GM23338 (cell line): ENCODE results near the gene RNF215. TPM values are rescaled to one million over a fixed set of nuclear protein-coding genes. Genes with fewer than 3 reads are reported as not detected.
A peak's percentile ranks its signal among the peaks of the same experiment; 100 is the strongest.

Experiments
- ATAC-seq: fragments of 200-7000 bp; cut with Tn5 transposase; 3 replicates; pipeline ENCODE4 v1.9.1; 2020
- DNase-seq: peaks from one replicate; pipeline ENCODE4 v3.0.0-alpha.2; 2015; ENCODE audit warnings: low spot score
- H2AFZ ChIP-seq: fragments of 200-600 bp; sonication (generic); 2 replicates; pipeline ENCODE4 v1.8.0; 2016; ENCODE audit warnings: antibody characterized with exemption, mild to moderate bottlenecking, moderate library complexity
- H3F3A ChIP-seq: fragments of 200-600 bp; sonication (generic); replicated peaks from 2 replicates; pipeline ENCODE4 v1.8.0; 2017; ENCODE audit warnings: antibody characterized with exemption, mixed run types, low read depth
- H3K27ac ChIP-seq: fragments of 200-600 bp; sonication (generic); 2 replicates; pipeline ENCODE4 v1.6.1; 2016; ENCODE audit warnings: low read depth
- H3K27me3 ChIP-seq: fragments of 200-600 bp; sonication (generic); 2 replicates; pipeline ENCODE4 v1.8.0; 2016; ENCODE audit warnings: mild to moderate bottlenecking, mixed run types, moderate library complexity; ENCODE audit not compliant: insufficient read depth
- H3K36me3 ChIP-seq: fragments of 200-600 bp; sonication (generic); 2 replicates; pipeline ENCODE4 v1.8.0; 2016; ENCODE audit warnings: mild to moderate bottlenecking; ENCODE audit not compliant: insufficient read depth
- H3K4me1 ChIP-seq: fragments of 200-600 bp; sonication (generic); 2 replicates; pipeline ENCODE4 v1.8.0; 2016; ENCODE audit warnings: mild to moderate bottlenecking, moderate library complexity; ENCODE audit not compliant: insufficient read depth
- H3K4me2 ChIP-seq: fragments of 200-600 bp; sonication (generic); 2 replicates; pipeline ENCODE4 v1.7.1; 2017; ENCODE audit warnings: mixed run types
- H3K4me3 ChIP-seq: fragments of 200-600 bp; sonication (generic); 2 replicates; pipeline ENCODE4 v1.6.1; 2016; ENCODE audit warnings: mixed run types
- H3K79me2 ChIP-seq: fragments of 200-600 bp; sonication (generic); replicated peaks from 2 replicates; pipeline ENCODE4 v1.8.0; 2017; ENCODE audit warnings: mild to moderate bottlenecking; ENCODE audit not compliant: insufficient read depth
- H3K9me2 ChIP-seq: fragments of 200-600 bp; sonication (generic); 2 replicates; pipeline ENCODE4 v1.8.0; 2017; ENCODE audit not compliant: insufficient read depth
- H4K20me1 ChIP-seq: fragments of 200-600 bp; sonication (generic); replicated peaks from 2 replicates; pipeline ENCODE4 v1.8.0; 2017; ENCODE audit warnings: mild to moderate bottlenecking; ENCODE audit not compliant: insufficient read depth
- H3K27ac Mint-ChIP-seq: 2 replicates; pipeline ENCODE4 v1.8.0; 2020; ENCODE audit warnings: inconsistent platforms, mild to moderate bottlenecking, moderate library complexity, mixed read lengths
- H3K27me3 Mint-ChIP-seq: 3 replicates; pipeline ENCODE4 v1.8.0; 2022; ENCODE audit warnings: low read depth, mild to moderate bottlenecking, moderate library complexity, mixed read lengths, inconsistent platforms; ENCODE audit not compliant: insufficient read depth, poor library complexity
- H3K36me3 Mint-ChIP-seq: 3 replicates; pipeline ENCODE4 v1.8.0; 2021; ENCODE audit warnings: low read depth, mild to moderate bottlenecking, inconsistent platforms, moderate library complexity, mixed read lengths
- H3K4me1 Mint-ChIP-seq: 3 replicates; pipeline ENCODE4 v1.8.0; 2020; ENCODE audit warnings: mild to moderate bottlenecking, inconsistent platforms, mixed read lengths
- H3K4me3 Mint-ChIP-seq: 3 replicates; pipeline ENCODE4 v1.8.0; 2021; ENCODE audit warnings: moderate library complexity, mild to moderate bottlenecking, inconsistent platforms, mixed read lengths
- H3K9me3 Mint-ChIP-seq: 3 replicates; pipeline ENCODE4 v1.8.0; 2020; ENCODE audit warnings: moderate library complexity, mild to moderate bottlenecking, inconsistent platforms, mixed read lengths
- CREB1 ChIP-seq: fragments of 250-450 bp; sonication (Bioruptor Pico); IDR thresholded peaks from 2 replicates; pipeline ENCODE4 v1.5.0; 2020; ENCODE audit warnings: low read depth, mild to moderate bottlenecking, moderate library complexity
- EZH2 ChIP-seq: fragments of 200-600 bp; sonication (generic); IDR thresholded peaks from one replicate; pipeline ENCODE4 v1.8.0; 2017; ENCODE audit warnings: antibody characterized with exemption, mild to moderate bottlenecking, low read depth; ENCODE audit not compliant: unreplicated experiment
- EZH2phosphoT487 ChIP-seq: fragments of 200-600 bp; sonication (generic); IDR thresholded peaks from one replicate; pipeline ENCODE4 v1.8.1; 2018; ENCODE audit warnings: antibody characterized with exemption; ENCODE audit not compliant: unreplicated experiment
- JUNB ChIP-seq: IDR thresholded peaks from one replicate; pipeline ENCODE4 v1.6.1; 2016; ENCODE audit warnings: antibody characterized with exemption; ENCODE audit not compliant: unreplicated experiment
- NANOG ChIP-seq: IDR thresholded peaks from 2 replicates; pipeline ENCODE4 v1.6.1; 2016; ENCODE audit warnings: antibody characterized with exemption, borderline replicate concordance
- ZNF462 ChIP-seq: fragments of 250-450 bp; sonication (Bioruptor Pico); IDR thresholded peaks from 2 replicates; pipeline ENCODE4 v1.5.0; 2020; ENCODE audit warnings: mild to moderate bottlenecking, moderate library complexity
- polyA plus RNA-seq: library from polyadenylated mRNA; unstranded; fragments of >200 nt; fragmentation: Nextera tagmentation; extraction: Ambion mirVana; gene quantifications from 2 replicates; pipeline ENCODE4 v1.2.1, GENCODE V29; 2016
- total RNA-seq: library from RNA; depleted of rRNA; stranded (reverse); fragments of >200 nt; shearing (Covaris generic); gene quantifications from 2 replicates; pipeline ENCODE4 v1.2.3, GENCODE V29; 2014
- TF ChIP-seq, protein P1 (sequence below): IDR thresholded peaks from one replicate; pipeline ENCODE4 v1.6.1; 2018; ENCODE audit warnings: antibody characterized with exemption; ENCODE audit not compliant: unreplicated experiment
- TF ChIP-seq, protein P2 (sequence below): IDR thresholded peaks from 2 replicates; pipeline ENCODE4 v1.6.1; 2016; ENCODE audit warnings: antibody characterized with exemption

Gene RNF215
- total and polyA plus RNA-seq, 2 experiments from 2014 or later: 3.3 to 13.9 TPM

GRCh38 chr22:30420347-30421125 lies 33.3 kb upstream of the RNF215 start:
- Mint-ChIP-seq H3K36me3 (peaks cover 37% of the 10 kb centered on the region), H3K27ac (peak overlapping the region; percentile 71; the same call in 1 of the 2 replicates)
- peaks cover 13% of the 10 kb centered on the region for H3K4me1 ChIP-seq

More at GRCh38 chr22:30420347-30421125, 33.3 kb upstream of the RNF215 start:
- H2AFZ ChIP-seq: no peak overlapping the region
- H3K36me3 ChIP-seq: peaks cover 4% of the 10 kb centered on the region; the same call in 1 of the 2 replicates
- peaks cover 16% of the 10 kb centered on the region for H3K27me3 Mint-ChIP-seq
- no peaks in the 10 kb centered on the region for H3K9me3 Mint-ChIP-seq
- H3K9me2 ChIP-seq: no peaks in the 10 kb centered on the region
- DNase-seq (no peak), ATAC-seq (no peak)
- no peak overlapping the region for H3K27ac ChIP-seq
- H4K20me1 ChIP-seq: no peaks in the 10 kb centered on the region
- no peaks in the 10 kb centered on the region for H3K27me3 ChIP-seq
- peaks cover 25% of the 10 kb centered on the region for H3K4me1 Mint-ChIP-seq
- no peak overlapping the region for H3K4me3 Mint-ChIP-seq
- TF ChIP-seq NANOG (no peak), EZH2 (no peak), ZNF462 (CRISPR knock-in tag) (no peak), CREB1 (CRISPR knock-in tag) (no peak), JUNB (no peak), EZH2phosphoT487 (no peak)
- TF ChIP-seq, protein P1, sequence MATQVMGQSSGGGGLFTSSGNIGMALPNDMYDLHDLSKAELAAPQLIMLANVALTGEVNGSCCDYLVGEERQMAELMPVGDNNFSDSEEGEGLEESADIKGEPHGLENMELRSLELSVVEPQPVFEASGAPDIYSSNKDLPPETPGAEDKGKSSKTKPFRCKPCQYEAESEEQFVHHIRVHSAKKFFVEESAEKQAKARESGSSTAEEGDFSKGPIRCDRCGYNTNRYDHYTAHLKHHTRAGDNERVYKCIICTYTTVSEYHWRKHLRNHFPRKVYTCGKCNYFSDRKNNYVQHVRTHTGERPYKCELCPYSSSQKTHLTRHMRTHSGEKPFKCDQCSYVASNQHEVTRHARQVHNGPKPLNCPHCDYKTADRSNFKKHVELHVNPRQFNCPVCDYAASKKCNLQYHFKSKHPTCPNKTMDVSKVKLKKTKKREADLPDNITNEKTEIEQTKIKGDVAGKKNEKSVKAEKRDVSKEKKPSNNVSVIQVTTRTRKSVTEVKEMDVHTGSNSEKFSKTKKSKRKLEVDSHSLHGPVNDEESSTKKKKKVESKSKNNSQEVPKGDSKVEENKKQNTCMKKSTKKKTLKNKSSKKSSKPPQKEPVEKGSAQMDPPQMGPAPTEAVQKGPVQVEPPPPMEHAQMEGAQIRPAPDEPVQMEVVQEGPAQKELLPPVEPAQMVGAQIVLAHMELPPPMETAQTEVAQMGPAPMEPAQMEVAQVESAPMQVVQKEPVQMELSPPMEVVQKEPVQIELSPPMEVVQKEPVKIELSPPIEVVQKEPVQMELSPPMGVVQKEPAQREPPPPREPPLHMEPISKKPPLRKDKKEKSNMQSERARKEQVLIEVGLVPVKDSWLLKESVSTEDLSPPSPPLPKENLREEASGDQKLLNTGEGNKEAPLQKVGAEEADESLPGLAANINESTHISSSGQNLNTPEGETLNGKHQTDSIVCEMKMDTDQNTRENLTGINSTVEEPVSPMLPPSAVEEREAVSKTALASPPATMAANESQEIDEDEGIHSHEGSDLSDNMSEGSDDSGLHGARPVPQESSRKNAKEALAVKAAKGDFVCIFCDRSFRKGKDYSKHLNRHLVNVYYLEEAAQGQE: no peak
- TF ChIP-seq, protein P2, sequence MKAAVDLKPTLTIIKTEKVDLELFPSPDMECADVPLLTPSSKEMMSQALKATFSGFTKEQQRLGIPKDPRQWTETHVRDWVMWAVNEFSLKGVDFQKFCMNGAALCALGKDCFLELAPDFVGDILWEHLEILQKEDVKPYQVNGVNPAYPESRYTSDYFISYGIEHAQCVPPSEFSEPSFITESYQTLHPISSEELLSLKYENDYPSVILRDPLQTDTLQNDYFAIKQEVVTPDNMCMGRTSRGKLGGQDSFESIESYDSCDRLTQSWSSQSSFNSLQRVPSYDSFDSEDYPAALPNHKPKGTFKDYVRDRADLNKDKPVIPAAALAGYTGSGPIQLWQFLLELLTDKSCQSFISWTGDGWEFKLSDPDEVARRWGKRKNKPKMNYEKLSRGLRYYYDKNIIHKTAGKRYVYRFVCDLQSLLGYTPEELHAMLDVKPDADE: no peak
- H3F3A ChIP-seq: peaks cover 20% of the 10 kb centered on the region
- H3K79me2 ChIP-seq: peaks cover 5% of the 10 kb centered on the region; the same call in 1 of the 2 replicates
- no peak overlapping the region for H3K4me2 ChIP-seq
- H3K4me3 ChIP-seq: no peak overlapping the region
